GM13977 (cell line): Measurements from ENCODE around the gene UBXN10.

Experiments
- DNase-seq: peaks from one replicate; pipeline ENCODE4 v3.0.0; 2012; ENCODE audit warnings: low spot score
- in situ Hi-C: fragments of 300-500 bp; cut with MboI; formaldehyde crosslinking; loops from one replicate; pipeline ENCODE4 v1.12.0; 2022; ENCODE audit warnings: low sequenced_read_pairs, low pct_unique_long_range_greater_than_20kb, mixed read lengths, inconsistent platforms; ENCODE audit not compliant: unreplicated experiment
- TF ChIP-seq, protein P1 (sequence below): IDR thresholded peaks from 2 replicates; pipeline ENCODE4 v1.5.1; 2012; ENCODE audit warnings: mild to moderate bottlenecking, control low read depth; ENCODE audit not compliant: insufficient read depth; ENCODE audit errors: extremely low read depth, missing control alignments

UBXN10 gene

DNA sequence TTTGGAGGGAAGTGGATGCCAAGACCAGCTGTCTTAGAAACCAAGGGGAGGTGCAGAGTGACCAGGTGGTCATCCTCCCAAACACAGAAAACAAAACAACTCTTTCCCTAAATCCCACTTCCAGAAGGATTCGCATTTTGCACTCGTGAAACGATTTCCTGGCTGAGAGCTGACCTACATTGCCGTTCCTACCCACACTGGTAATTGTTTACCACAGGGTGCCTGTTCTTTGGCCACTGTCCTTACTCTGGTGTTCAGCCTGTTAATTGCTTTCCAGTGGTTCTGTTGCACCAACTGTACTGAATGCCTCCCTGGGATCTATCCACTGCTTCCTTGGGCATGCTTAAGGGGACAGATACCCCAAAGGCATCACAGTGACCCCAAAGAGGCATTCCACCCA lies 23.6 kb downstream of the UBXN10 start:
- TF ChIP-seq, protein P1, sequence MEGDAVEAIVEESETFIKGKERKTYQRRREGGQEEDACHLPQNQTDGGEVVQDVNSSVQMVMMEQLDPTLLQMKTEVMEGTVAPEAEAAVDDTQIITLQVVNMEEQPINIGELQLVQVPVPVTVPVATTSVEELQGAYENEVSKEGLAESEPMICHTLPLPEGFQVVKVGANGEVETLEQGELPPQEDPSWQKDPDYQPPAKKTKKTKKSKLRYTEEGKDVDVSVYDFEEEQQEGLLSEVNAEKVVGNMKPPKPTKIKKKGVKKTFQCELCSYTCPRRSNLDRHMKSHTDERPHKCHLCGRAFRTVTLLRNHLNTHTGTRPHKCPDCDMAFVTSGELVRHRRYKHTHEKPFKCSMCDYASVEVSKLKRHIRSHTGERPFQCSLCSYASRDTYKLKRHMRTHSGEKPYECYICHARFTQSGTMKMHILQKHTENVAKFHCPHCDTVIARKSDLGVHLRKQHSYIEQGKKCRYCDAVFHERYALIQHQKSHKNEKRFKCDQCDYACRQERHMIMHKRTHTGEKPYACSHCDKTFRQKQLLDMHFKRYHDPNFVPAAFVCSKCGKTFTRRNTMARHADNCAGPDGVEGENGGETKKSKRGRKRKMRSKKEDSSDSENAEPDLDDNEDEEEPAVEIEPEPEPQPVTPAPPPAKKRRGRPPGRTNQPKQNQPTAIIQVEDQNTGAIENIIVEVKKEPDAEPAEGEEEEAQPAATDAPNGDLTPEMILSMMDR: no peak
- in situ Hi-C loops: no loop called here
- DNase-seq: no peak

DNA sequence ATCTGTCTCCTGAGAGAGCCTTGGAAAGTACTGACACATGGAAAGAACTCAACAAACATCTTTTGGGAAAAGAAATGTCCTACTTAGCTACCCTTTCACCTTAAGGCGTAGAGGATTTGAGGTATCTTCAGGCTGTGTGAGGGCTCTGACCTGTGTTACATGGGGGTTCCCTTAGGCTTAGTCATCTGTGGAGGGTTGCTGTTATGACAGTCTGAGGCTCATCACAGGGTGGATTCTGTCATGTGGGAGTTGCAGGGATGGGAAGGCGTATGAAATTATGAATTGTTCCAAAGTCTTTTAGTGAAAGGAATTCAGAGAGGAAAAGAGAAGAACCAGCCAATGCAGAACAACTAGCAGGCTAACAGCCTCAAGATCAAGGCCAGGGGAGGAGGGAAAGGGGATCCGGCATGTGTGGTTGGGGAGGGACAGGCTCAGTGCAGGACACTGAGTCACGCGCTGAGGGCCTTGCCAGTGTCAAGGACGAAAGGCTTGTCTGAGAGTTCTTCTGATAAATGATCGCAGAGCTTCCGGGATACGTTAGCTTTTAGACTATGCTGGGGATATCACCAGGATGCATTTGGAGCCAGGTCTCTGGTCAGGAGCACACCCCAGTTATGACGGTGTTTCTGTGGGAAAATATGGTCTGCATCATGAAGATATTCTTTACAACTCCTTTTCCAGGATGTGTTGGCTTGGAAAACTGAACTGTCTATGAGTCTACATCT lies 25.0 kb downstream of the UBXN10 start:
- in situ Hi-C loops: loop anchor here (10.0 kb wide), 1 partner anchor 284 kb away; no protein-coding TSS in a partner anchor
- TF ChIP-seq, protein P1: no peak
- DNase-seq: no peak

DNA sequence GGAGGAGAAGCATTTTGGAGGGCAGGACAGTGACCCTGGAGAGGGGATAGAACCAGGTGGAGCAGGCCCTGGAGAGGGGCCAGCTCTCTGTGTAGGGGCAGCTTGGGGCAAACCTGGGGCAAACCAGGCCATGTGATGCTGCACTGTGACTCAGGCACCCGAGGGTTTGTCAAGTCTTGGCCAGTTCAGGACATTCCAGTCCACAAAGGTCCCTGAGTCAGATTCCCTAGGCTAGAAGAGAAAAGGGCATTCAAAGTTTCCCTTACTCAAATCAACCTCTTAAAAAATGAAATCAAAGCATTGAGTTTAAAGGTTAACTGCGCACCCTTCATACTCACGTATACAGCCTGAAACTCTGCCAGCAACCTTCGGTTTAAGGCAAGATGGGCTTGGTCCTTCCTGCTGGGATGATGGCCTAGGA lies 25.6 kb downstream of the UBXN10 start:
- TF ChIP-seq, protein P1: no peak
- no peak for DNase-seq
- in situ Hi-C loops: loop anchor here (10.0 kb wide), 1 partner anchor 283 kb away; no protein-coding TSS in a partner anchor

DNA sequence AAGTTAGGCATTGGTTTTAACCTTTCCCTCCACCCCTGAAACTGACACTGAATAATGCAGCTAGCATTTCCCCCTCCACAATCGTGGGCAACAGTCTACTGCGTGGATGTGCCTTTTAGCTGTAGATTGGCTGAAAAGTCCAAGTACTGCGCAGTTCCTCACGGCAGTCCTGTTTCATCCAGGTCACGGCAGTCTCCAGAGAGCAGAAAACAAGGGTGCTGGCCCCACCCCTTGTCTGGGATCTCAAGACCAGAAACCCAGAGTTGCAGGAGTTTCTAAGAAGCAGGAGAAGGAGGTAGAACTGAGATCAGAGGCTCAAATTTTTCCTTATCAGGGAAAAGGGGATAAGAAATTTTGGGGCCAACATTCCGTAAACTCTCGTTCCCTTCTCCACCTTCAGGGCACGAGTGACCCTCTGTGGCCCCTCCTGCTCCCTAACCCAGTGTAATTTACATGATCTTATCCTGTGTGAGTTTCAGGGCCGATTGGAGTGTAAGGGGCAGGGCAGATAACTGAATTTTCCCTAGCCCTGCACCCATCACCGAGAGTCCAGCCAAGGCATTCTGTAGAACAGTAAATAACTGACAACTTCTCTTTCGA lies 26.3 kb downstream of the UBXN10 start:
- DNase-seq: no peak
- TF ChIP-seq, protein P1: no peak
- in situ Hi-C loops: loop anchor here (10.0 kb wide), 1 partner anchor 283 kb away; no protein-coding TSS in a partner anchor

DNA sequence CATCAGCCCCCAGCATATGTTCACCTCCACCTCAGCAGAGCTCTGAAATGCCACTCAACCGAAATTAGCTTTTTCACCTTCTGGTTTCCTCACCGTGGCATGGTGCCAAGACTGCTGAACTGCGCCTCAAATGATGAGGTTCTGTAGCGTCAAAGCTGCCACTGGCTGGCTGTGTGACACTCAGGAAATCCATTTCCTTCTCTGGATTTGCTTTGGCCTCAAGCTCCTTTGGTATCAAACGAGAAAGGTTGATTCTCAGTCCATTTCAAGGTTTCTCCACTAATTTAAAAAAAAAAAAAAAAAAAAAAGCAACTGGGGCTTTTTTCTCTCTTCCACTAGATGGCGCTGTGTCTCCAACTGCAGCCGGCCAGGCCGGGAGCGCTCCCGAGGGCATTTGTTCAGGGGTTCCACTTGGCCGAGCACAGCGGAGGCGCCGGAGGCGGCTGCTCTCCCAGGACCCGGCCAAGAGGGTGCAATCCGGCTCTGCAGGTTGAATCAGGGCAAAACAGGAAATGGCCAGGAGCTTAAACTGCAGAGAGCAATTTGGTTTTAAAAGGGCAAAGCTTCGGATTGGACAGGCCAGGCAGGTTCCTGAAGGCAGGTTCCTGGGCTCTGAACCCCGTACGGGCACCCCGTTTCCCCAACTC lies 26.9 kb downstream of the UBXN10 start:
- peak; percentile 66 for DNase-seq
- TF ChIP-seq, protein P1: peak; percentile 58
- in situ Hi-C loops: loop anchor here (10.0 kb wide), 1 partner anchor 282 kb away; no protein-coding TSS in a partner anchor

DNA sequence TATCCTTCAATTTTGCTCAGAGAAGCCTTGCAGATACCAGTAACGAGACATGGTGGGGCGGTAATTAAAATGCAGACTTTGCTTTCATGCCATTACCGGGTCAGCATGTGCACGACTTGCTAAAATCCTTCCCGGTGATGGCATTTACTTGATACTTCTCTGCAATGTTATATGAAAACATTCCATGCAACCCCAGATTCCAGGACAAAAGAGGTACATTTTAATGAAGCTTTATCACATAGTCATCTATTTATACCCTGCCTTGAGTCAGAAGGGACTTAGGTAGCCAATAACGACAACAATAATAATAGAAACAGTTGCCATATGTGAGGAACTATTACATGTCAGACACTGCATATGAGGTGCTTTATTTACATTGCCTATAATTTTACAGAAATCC lies 29.8 kb downstream of the UBXN10 start:
- TF ChIP-seq, protein P1: no peak
- in situ Hi-C loops: loop anchor here (10.0 kb wide), 1 partner anchor 279 kb away; no protein-coding TSS in a partner anchor
- DNase-seq: no peak
